ENCODE results near the gene FAM83E. TPM values are rescaled to one million over a fixed set of nuclear protein-coding genes. Genes with fewer than 3 reads are reported as not detected.
A peak's percentile ranks its signal among the peaks of the same experiment; 100 is the strongest.
"Not testable (repeated sequence)": the region's sequence is repeated elsewhere in the genome, so short reads cannot be mapped to it uniquely, and the experiment has no call there.

FAM83E gene
- total RNA-seq, 1 donor from 2014 or later: 31.1 TPM

DNA sequence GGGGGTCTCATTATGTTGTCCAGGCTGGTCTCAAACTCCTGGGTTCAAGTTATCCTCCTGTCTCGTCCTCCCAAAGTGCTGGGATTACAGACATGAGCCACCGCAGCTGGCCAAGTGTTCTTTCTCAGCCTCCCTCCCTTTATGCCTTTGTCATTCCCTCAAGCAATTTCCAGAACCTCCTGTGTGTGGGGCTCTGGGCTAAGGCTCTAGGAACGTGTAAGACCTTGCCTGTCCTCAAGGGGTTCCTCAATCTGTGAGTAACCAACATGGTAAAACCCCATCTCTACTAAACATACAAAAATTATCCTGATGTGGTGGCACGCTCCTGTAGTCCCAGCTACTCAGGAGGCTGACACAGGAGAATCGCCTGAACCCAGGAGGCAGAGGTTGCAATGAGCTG, 23.9 kb downstream of the FAM83E start:
- intact Hi-C loops (cut with DNase I): no loop called here
- Histone ChIP-seq H3K9me3 (no peaks in the 10 kb centered on the region), H3K4me3 (no peak overlapping the region), H3K4me1 (no peaks in the 10 kb centered on the region), H3K27ac (no peak overlapping the region), H3K27me3 (no peaks in the 10 kb centered on the region), H3K36me3 (no peaks in the 10 kb centered on the region)
- TF ChIP-seq, protein P1, sequence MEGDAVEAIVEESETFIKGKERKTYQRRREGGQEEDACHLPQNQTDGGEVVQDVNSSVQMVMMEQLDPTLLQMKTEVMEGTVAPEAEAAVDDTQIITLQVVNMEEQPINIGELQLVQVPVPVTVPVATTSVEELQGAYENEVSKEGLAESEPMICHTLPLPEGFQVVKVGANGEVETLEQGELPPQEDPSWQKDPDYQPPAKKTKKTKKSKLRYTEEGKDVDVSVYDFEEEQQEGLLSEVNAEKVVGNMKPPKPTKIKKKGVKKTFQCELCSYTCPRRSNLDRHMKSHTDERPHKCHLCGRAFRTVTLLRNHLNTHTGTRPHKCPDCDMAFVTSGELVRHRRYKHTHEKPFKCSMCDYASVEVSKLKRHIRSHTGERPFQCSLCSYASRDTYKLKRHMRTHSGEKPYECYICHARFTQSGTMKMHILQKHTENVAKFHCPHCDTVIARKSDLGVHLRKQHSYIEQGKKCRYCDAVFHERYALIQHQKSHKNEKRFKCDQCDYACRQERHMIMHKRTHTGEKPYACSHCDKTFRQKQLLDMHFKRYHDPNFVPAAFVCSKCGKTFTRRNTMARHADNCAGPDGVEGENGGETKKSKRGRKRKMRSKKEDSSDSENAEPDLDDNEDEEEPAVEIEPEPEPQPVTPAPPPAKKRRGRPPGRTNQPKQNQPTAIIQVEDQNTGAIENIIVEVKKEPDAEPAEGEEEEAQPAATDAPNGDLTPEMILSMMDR (IDR thresholded peaks at IDR 0.05): no peak
- no peak for DNase-seq
- no peak for ATAC-seq

DNA sequence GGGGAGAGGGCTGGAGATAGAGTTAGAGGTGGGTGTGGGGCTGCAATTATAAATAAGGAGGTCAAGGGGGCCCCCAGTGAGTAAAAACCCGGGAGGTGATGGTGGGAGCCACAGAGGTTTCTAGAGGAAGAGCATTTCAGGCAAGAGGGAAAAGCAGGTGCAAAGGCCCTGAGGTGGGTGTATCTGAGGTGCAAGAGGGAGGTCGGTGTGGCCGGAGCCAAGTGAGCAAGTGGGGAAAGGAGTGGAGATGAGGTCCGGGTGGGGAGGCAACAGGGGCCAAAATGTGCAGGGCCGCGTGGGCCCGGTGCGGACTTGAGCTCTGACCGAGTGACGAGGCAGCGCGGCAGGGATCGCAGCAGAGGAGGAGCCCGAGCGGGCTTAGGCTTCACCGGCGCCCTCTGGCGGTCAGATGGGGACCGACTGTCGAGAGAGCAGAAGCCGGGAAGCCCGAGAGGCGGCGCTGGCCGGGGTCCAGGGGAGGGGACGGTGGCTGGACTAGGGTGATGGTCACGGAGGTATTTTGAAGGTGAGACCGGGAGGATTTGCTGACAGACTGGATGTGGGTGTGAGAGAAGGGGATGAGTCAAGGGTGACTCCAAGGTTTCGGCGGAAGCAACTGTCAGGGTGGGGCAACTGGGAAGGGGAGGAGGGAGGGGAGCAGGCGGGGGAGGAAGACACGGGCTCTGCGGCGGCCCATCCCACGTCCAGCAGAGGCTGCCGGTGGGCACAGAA, 26.0 kb downstream of the FAM83E start:
- DNase-seq: peak; percentile 96
- H3K9me3 ChIP-seq: no peaks in the 10 kb centered on the region
- TF ChIP-seq, protein P1 (IDR thresholded peaks at IDR 0.05): peak; percentile 95
- peaks cover 6% of the 10 kb centered on the region for H3K4me1 ChIP-seq
- no peak overlapping the region for H3K27ac ChIP-seq
- no peaks in the 10 kb centered on the region for H3K27me3 ChIP-seq
- ATAC-seq: peak; percentile 90
- H3K36me3 ChIP-seq: no peaks in the 10 kb centered on the region
- H3K4me3 ChIP-seq: peak overlapping the region; percentile 39
- intact Hi-C loops (cut with DNase I): loop anchor here (10.0 kb wide), 1 partner anchor 94 kb away; no protein-coding TSS in a partner anchor

DNA sequence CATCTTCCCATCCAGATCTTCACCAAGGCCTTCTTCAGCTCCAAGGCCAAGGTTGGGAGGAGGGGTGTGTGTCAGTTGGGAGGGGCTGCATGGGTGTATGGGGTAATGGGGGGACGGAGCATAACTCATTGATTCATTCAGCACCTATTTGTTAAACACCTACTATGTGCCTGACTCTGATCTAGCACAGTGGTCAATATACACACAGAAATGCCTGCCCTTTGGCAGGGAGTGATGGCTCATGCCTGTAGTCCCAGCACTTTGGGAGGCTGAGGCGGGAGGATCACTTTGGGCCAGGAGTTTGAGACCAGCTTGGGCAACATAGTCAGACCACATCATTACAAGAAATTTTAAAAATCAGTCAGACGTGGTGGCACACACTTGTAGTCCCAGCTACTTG, 27.5 kb downstream of the FAM83E start:
- Histone ChIP-seq H3K27me3 (no peaks in the 10 kb centered on the region), H3K27ac (no peak overlapping the region), H3K4me3 (no peak overlapping the region), H3K9me3 (no peaks in the 10 kb centered on the region), H3K4me1 (peaks cover 8% of the 10 kb centered on the region), H3K36me3 (no peaks in the 10 kb centered on the region)
- intact Hi-C loops (cut with DNase I): loop anchor here (10.0 kb wide), 1 partner anchor 93 kb away; no protein-coding TSS in a partner anchor
- TF ChIP-seq, protein P1 (IDR thresholded peaks at IDR 0.05): no peak
- ATAC-seq: no peak
- no peak for DNase-seq

DNA sequence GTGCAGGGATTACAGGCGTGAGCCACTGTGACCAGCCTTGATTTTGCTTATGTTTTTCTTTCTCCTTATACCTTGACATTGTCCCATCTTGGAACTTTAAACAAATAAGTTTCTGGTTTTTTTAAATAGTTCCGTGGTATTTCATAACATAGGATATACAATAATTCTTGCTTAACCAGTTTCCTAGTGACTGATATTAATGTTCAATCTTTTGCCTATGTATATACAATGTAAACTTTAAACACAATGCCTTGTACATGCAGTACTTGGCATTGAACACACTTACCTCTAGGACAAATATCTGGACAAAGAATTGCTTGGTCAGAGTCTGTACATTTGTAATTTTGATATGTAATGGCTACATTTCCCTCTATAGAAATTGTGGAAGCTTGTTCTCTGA, 32.7 kb downstream of the FAM83E start:
- H3K4me1 ChIP-seq: peaks cover 8% of the 10 kb centered on the region
- TF ChIP-seq, protein P1 (IDR thresholded peaks at IDR 0.05): no peak
- no peak for DNase-seq
- H3K27ac ChIP-seq: no peak overlapping the region
- ATAC-seq: no peak
- no peaks in the 10 kb centered on the region for H3K27me3 ChIP-seq
- intact Hi-C loops (cut with DNase I): loop anchor here (10.0 kb wide), 1 partner anchor 87 kb away; no protein-coding TSS in a partner anchor
- no peaks in the 10 kb centered on the region for H3K36me3 ChIP-seq
- H3K4me3 ChIP-seq: no peak overlapping the region
- H3K9me3 ChIP-seq: no peaks in the 10 kb centered on the region

DNA sequence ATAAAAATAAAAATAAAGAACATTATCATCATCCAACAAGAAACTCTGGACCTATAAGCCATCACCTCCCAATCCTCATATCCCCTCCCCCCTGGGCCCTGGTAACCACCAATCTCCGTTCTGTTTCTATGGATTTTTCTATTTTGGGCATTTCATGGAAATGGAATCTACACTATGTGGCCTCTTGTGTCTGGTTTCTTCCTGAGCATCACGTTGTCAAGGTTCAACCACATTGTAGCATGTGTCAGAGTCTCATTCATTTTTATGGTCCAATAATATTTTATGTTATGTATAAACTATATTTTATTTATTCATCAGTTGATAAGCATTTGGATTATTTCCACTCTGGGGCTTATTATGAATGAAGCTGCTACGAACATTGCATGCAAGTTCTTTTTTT, 36.0 kb downstream of the FAM83E start:
- Histone ChIP-seq H3K9me3 (no peaks in the 10 kb centered on the region), H3K27ac (no peak overlapping the region), H3K4me1 (peaks cover 8% of the 10 kb centered on the region), H3K4me3 (no peak overlapping the region), H3K27me3 (no peaks in the 10 kb centered on the region), H3K36me3 (no peaks in the 10 kb centered on the region)
- no peak for ATAC-seq
- TF ChIP-seq, protein P1 (IDR thresholded peaks at IDR 0.05): no peak
- intact Hi-C loops (cut with DNase I): no loop called here
- no peak for DNase-seq

DNA sequence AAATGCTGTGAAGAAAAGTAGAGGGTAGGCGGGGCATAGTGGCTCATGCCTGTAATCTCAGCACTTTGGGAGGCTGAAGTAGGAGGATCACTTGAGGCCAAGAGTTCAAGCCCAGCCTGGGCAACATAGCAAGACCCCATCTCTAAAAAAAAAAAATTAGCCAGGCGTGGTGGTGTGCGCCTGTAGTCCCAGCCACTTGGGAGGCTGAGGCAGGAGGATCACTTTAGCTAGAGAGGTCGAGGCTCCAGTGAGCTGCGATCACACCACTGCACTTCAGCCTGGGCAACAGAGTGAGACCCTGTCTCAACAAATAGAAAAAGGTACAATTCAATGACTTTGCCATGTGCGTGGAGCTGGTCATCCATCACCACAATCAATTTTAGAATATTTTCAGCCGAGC, 37.0 kb downstream of the FAM83E start:
- intact Hi-C loops (cut with DNase I); H3K4me3 ChIP-seq; H3K27me3 ChIP-seq; DNase-seq; ATAC-seq; H3K36me3 ChIP-seq; H3K4me1 ChIP-seq; H3K27ac ChIP-seq; H3K9me3 ChIP-seq: not testable (repeated sequence)

All from upper lobe of right lung (tissue), 1 donor.